HG02852 (cell line): ENCODE data around the gene SOBP.
"Not testable (repeated sequence)": the region's sequence is repeated elsewhere in the genome, so short reads cannot be mapped to it uniquely, and the experiment has no call there.

Source experiments
- ATAC-seq: cut with Tn5 transposase; IDR thresholded peaks from one replicate; pipeline ENCODE4 v1.9.1; 2021; ENCODE audit warnings: mild to moderate bottlenecking, moderate library complexity; ENCODE audit not compliant: unreplicated experiment

Gene SOBP, protein sequence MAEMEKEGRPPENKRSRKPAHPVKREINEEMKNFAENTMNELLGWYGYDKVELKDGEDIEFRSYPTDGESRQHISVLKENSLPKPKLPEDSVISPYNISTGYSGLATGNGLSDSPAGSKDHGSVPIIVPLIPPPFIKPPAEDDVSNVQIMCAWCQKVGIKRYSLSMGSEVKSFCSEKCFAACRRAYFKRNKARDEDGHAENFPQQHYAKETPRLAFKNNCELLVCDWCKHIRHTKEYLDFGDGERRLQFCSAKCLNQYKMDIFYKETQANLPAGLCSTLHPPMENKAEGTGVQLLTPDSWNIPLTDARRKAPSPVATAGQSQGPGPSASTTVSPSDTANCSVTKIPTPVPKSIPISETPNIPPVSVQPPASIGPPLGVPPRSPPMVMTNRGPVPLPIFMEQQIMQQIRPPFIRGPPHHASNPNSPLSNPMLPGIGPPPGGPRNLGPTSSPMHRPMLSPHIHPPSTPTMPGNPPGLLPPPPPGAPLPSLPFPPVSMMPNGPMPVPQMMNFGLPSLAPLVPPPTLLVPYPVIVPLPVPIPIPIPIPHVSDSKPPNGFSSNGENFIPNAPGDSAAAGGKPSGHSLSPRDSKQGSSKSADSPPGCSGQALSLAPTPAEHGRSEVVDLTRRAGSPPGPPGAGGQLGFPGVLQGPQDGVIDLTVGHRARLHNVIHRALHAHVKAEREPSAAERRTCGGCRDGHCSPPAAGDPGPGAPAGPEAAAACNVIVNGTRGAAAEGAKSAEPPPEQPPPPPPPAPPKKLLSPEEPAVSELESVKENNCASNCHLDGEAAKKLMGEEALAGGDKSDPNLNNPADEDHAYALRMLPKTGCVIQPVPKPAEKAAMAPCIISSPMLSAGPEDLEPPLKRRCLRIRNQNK

GRCh38 chr6:107489636-107490565, at the start of gene SOBP:
TSS of gene SOBP (plus strand) at chr6:107490117. CDS start at chr6:107490617, 500 bp downstream.
- ATAC-seq, result peak; percentile 45

GRCh38 chr6:107440936-107441335, 49.0 kb upstream of the SOBP start:
- no peak for ATAC-seq

DNA sequence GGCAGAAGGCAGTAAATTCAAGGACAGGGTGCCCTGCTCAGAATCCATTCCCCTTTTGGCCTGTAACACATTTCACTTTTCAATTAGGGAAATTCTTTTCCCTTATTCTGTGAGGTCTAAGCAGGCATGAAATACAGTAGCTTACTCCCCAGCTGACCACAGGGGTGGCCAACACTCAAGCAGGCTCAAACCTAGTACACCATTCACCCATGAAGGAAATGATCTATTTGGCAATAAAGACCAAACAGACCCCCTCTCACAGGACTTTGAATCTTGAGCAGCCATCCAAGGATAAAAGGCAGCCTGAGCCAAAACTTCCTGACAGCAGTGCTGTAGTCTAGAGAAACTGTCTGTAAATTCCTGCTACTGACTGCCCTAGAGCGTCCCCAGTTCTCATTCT, 48.2 kb upstream of the SOBP start:
- no peak for ATAC-seq

GRCh38 chr6:107442938-107443607, 46.8 kb upstream of the SOBP start:
- ATAC-seq, result no peak

- ATAC-seq, result no peak
Measured at GRCh38 chr6:107443608-107444267, 46.2 kb upstream of the SOBP start.

GRCh38 chr6:107444277-107444676, 45.6 kb upstream of the SOBP start:
- no peak for ATAC-seq

- ATAC-seq, result no peak
Measured at GRCh38 chr6:107447663-107448216, 42.2 kb upstream of the SOBP start.

DNA sequence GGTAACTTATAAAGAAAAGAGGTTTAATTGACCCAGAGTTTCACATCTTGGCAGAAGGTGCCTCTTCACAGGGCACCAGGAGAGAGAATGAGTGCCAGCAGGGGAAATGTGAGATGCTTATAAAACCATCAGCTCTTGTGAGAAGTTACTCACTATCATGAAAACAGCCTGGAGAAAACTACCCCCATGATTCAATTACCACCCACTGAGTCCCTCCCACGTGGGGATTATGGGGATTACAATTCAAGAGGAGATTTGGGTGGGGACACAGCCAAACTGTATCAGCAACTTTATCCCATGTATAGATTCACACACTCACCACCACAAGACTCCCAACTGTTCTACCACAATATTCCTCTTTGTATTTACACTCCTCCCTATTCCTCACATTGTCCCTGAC, 41.1 kb upstream of the SOBP start:
- no peak for ATAC-seq

GRCh38 chr6:107458672-107459282, 31.1 kb upstream of the SOBP start:
- peak; percentile 21 for ATAC-seq

GRCh38 chr6:107459283-107460082, 30.4 kb upstream of the SOBP start, which contains the start of gene PDSS2:
TSS of gene PDSS2 (minus strand) at chr6:107459564. CDS start at chr6:107459285, 279 bp downstream.
- ATAC-seq, result peak; percentile 94

- no peak for ATAC-seq
Measured at GRCh38 chr6:107460083-107460631, 29.8 kb upstream of the SOBP start.

- ATAC-seq, result no peak
Measured at GRCh38 chr6:107466062-107466461, 23.9 kb upstream of the SOBP start.

DNA sequence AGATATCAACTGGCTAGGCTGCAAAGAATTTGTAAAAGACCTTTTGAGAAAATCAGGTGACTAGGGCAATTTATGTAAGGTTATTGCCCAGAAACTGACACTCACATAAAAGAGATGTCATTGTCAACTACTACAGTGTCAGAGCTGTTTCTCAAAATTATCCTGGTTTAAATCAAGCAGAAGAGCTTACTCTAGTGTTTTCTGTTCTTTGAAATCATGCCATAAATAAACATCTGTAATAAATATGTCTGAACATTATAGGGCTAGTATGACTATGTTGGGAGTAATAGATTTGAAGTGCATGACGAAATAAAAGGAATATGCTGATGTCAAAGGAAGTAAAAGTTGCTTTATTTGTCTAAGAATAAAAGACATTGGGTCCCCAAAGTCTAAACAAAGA, 19.6 kb upstream of the SOBP start:
- ATAC-seq, result no peak

DNA sequence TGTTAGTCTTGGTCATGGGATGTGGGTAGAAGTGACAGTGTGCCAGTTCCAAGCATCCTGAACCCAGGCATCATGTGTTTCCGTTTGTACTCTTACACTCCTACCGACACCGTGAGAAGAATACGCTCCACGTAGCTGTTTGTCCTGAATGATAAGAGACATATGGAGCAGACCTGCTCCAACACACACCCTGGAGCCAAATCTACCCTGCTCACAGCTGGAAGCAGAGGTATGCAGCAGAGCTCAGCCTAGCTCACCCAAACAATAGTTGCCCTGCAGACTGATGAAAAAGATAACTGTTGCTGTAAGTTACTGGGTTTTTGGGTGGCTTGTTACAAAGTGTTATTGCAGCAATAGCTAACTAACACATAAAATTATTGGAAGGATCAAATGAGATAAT, 16.3 kb upstream of the SOBP start:
- ATAC-seq, result no peak

DNA sequence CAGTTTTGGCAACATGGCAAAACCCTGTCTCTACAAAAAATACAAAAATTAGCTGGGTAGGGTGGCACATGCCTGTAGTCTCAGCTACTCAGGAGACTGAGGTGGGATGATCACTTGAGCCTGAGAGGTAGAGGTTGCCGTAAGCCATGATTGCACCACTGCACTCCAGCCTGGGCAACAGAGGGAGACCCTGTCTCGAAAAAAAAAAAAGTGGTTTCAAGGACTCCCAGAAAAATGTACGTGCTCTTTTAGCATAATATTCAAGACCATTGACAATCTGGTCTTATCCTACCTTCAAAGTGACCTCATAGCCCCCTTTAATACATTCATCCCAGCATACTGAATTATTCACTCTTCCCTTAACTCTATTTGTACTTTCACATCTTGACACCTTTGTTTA, 14.6 kb upstream of the SOBP start:
- not testable (repeated sequence) for ATAC-seq

GRCh38 chr6:107475826-107476225, 14.1 kb upstream of the SOBP start:
- ATAC-seq, result not testable (repeated sequence)

DNA sequence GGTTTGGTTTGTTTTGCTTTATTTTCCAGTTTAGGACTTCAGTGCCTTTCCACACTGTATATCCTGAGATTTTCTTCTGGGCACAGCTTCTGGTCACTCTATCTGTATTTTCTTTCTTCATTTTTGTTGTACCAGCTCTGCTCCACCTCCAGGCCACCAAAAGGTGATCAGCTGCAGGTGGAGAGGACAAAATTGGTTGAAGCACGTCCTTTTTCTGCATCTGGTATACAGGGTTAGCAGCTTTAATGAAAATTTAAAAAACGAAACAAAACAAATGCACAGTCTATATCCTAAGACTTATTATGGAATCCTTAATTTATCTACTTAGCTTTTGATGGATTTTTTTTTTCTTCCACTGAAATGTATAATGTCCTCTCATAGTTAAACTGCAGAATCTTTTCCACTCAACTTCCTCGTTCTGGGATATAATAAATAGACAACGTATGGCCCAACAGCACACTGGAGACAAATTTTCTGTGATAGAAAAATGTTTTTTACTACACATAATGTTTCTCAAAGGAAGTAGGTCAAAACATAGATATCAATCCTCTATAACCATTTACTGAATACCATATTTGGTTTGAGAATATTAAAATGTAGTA, 10.7 kb upstream of the SOBP start:
- ATAC-seq, result no peak
